Measurements from ENCODE around the gene LUZP2. TPM values are rescaled to one million over a fixed set of nuclear protein-coding genes. Genes with fewer than 3 reads are reported as not detected.

The LUZP2 gene
- total and polyA plus RNA-seq, 12 donors, result 11.2 to 72.0 (median 20.6) TPM

GRCh38 chr11:24511511-24511910 is 14.7 kb downstream of the LUZP2 start:
- Histone ChIP-seq H3K36me3 (replicated peaks in 1 of 2) (no peaks in the 10 kb centered on the region), H3K27ac (no peak overlapping the region), H3K4me1 (replicated peaks in 1 of 2) (no peaks in the 10 kb centered on the region), H3K27me3 (no peaks in the 10 kb centered on the region), H3K4me3 (no peak overlapping the region), H3K9me3 (replicated peaks in 1 of 3) (no peaks in the 10 kb centered on the region)
- no peak for DNase-seq
- intact Hi-C loops (cut with DNase I), result no loop called here
- WGBS, 4 donors, result 66 to 81% (median 73%) methylated on average over 5 of the region's 5 CpGs
- TF ChIP-seq CTCF (IDR thresholded peaks at IDR 0.05) (no peak), POLR2A (IDR thresholded peaks at IDR 0.05) (no peak)

- Histone ChIP-seq H3K4me1 (replicated peaks in 1 of 2) (no peaks in the 10 kb centered on the region), H3K9me3 (replicated peaks in 1 of 3) (no peaks in the 10 kb centered on the region), H3K27ac (no peak overlapping the region), H3K36me3 (replicated peaks in 1 of 2) (no peaks in the 10 kb centered on the region), H3K27me3 (no peaks in the 10 kb centered on the region), H3K4me3 (no peak overlapping the region)
- DNase-seq, result no peak
- intact Hi-C loops (cut with DNase I), result no loop called here
- 81 to 88% (median 83%) methylated on average over 3 of the region's 3 CpGs for WGBS, 4 donors
- TF ChIP-seq CTCF (IDR thresholded peaks at IDR 0.05), result no peak
- TF ChIP-seq POLR2A (IDR thresholded peaks at IDR 0.05), result no peak
These were observed 16.8 kb downstream of the LUZP2 start for GRCh38 chr11:24513479-24514218.

GRCh38 chr11:24514219-24514594 is 17.4 kb downstream of the LUZP2 start:
- H3K4me1 ChIP-seq (replicated peaks in 1 of 2), result no peaks in the 10 kb centered on the region
- no peak for DNase-seq
- H3K27ac ChIP-seq, result no peak overlapping the region
- WGBS, 4 donors, result 75 to 80% (median 78%) methylated on average over 2 of the region's 2 CpGs
- no peaks in the 10 kb centered on the region for H3K27me3 ChIP-seq
- intact Hi-C loops (cut with DNase I), result no loop called here
- no peak overlapping the region for H3K4me3 ChIP-seq
- H3K9me3 ChIP-seq (replicated peaks in 1 of 3), result no peaks in the 10 kb centered on the region
- no peak for TF ChIP-seq POLR2A (IDR thresholded peaks at IDR 0.05)
- TF ChIP-seq CTCF (IDR thresholded peaks at IDR 0.05), result no peak
- no peaks in the 10 kb centered on the region for H3K36me3 ChIP-seq (replicated peaks in 1 of 2)

- H3K4me3 ChIP-seq, result no peak overlapping the region
These were observed 18.8 kb downstream of the LUZP2 start for GRCh38 chr11:24515632-24516031.

GRCh38 chr11:24516638-24517037 is 19.8 kb downstream of the LUZP2 start:
- H3K4me3 ChIP-seq, result no peak overlapping the region
- H3K36me3 ChIP-seq (replicated peaks in 1 of 2), result no peaks in the 10 kb centered on the region
- no peak overlapping the region for H3K27ac ChIP-seq
- intact Hi-C loops (cut with DNase I), result no loop called here
- H3K9me3 ChIP-seq (replicated peaks in 1 of 3), result no peaks in the 10 kb centered on the region
- no peak for TF ChIP-seq CTCF (IDR thresholded peaks at IDR 0.05)
- TF ChIP-seq POLR2A (IDR thresholded peaks at IDR 0.05), result no peak
- no peak for DNase-seq
- H3K27me3 ChIP-seq, result no peaks in the 10 kb centered on the region
- H3K4me1 ChIP-seq (replicated peaks in 1 of 2), result no peaks in the 10 kb centered on the region

More at GRCh38 chr11:24515632-24516031, 18.8 kb downstream of the LUZP2 start:
- no peaks in the 10 kb centered on the region for H3K36me3 ChIP-seq (replicated peaks in 1 of 2)
- H3K27me3 ChIP-seq, result no peaks in the 10 kb centered on the region
- no peak overlapping the region for H3K27ac ChIP-seq
- intact Hi-C loops (cut with DNase I), result no loop called here
- 81 to 92% (median 89%) methylated on average over 1 of the region's 1 CpG for WGBS, 4 donors
- no peaks in the 10 kb centered on the region for H3K9me3 ChIP-seq (replicated peaks in 1 of 3)
- no peaks in the 10 kb centered on the region for H3K4me1 ChIP-seq (replicated peaks in 1 of 2)
- no peak for DNase-seq
- no peak for TF ChIP-seq POLR2A (IDR thresholded peaks at IDR 0.05)

All from adrenal gland (tissue), 12 donors.